Motor neuron (in vitro differentiated cells): ENCODE results near the gene ELL3. TPM values are rescaled to one million over a fixed set of nuclear protein-coding genes. Genes with fewer than 3 reads are reported as not detected.
"Not testable (repeated sequence)": the region's sequence is repeated elsewhere in the genome, so short reads cannot be mapped to it uniquely, and the experiment has no call there.

Source experiments
- ATAC-seq, 8 experiments: fragments of 200-7000 bp; cut with Tn5 transposase; replicated peaks in 6 of 8; 2 replicates each; pipeline ENCODE4 v1.8.0; 2021; ENCODE audit warnings: mild to moderate bottlenecking in 8 of 8, moderate library complexity in 8 of 8
- H3K27ac ChIP-seq, 2 donors: fragments of 250-450 bp; sonication (Bioruptor Pico); 2 replicates each; pipeline ENCODE4 v1.9.0; 2021; ENCODE audit warnings: antibody characterized with exemption in 2 of 2, mild to moderate bottlenecking in 2 of 2, moderate library complexity in 1 of 2
- H3K4me1 ChIP-seq, 2 donors: fragments of 250-450 bp; sonication (Bioruptor Pico); replicated peaks in 1 of 2; 2 replicates each; pipeline ENCODE4 v1.6.1; 2021; ENCODE audit warnings: antibody characterized with exemption in 2 of 2, mild to moderate bottlenecking in 2 of 2, moderate library complexity in 1 of 2
- H3K4me3 ChIP-seq, 5 donors: fragments of 250-450 bp; sonication (Bioruptor Pico); 2 replicates each; pipeline ENCODE4 v1.9.0; 2021; ENCODE audit warnings: antibody characterized with exemption in 5 of 5, mild to moderate bottlenecking in 5 of 5, moderate library complexity in 4 of 5
- WGBS, 10 experiments: fragments of 450-650 bp; shearing (Covaris generic); methylation state at CpG; one replicate each; pipeline ENCODE4 v1.0.0; 2022; 5-methylcytosine and 5-hydroxymethylcytosine counted together
- in situ Hi-C, 9 experiments: fragments of 400-800 bp; cut with MboI; loops; one replicate each; pipeline ENCODE4 v1.15.0; 2021; ENCODE audit warnings: low sequenced_read_pairs in 9 of 9, low pct_unique_long_range_greater_than_20kb in 2 of 9; ENCODE audit not compliant: unreplicated experiment in 9 of 9
- total RNA-seq, 8 experiments: library from RNA; unstranded; fragments of 300-600 nt; gene quantifications; 2 replicates each; pipeline versions ENCODE4 v1.2.3 to v1.2.4, GENCODE V29; 2022

The ELL3 gene
- total RNA-seq, 8 experiments from 2014 or later, result 0.60 to 4.2 (median 1.6) TPM

DNA sequence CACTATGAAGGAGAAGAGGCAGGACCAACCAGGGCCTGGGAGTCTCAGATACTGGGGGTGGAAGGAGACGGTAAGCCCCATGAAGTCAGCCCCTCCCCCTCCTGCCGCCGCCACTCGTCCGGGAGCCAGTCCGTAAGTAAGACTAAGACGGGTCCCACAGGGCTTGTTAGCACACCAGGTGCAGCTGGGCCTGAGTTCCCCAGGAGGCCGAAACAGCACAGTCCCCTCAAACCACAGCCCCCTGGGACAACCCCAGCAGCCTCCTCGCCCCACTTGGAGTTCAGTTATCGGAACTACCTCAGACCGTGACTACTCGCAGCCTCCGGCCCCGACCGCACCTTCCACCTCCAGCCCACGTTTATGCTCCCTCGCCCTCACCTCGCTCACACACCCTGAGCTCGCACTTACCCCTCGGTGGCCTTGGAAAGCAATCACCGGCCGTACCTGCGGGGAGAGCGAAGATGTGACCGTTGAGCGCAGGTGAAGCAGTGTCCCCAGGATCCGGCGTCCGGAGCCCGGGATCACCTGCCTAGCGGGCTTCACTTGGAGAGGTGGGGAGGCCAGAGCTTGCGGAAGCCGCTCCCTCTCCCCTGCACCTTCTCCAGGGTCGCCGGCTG is 557 bp downstream of the ELL3 start:
- in situ Hi-C loops, result no loop called here
- Histone ChIP-seq H3K4me3 (peak overlapping the region in 3 of 5 donors; percentile 35 to 47 (median 40)), H3K4me1 (peaks cover 0 to 3% of the 10 kb centered on the region in 2 donors), H3K27ac (no peak overlapping the region)
- 28 to 82% (median 32%) methylated on average over 3 to 6 of the region's 35 CpGs; no CpG with 5 or more reads in 7 of the 10 experiments for WGBS, 10 experiments
- peak in 4 of 8 experiments; percentile 1 to 6 (median 2) for ATAC-seq

DNA sequence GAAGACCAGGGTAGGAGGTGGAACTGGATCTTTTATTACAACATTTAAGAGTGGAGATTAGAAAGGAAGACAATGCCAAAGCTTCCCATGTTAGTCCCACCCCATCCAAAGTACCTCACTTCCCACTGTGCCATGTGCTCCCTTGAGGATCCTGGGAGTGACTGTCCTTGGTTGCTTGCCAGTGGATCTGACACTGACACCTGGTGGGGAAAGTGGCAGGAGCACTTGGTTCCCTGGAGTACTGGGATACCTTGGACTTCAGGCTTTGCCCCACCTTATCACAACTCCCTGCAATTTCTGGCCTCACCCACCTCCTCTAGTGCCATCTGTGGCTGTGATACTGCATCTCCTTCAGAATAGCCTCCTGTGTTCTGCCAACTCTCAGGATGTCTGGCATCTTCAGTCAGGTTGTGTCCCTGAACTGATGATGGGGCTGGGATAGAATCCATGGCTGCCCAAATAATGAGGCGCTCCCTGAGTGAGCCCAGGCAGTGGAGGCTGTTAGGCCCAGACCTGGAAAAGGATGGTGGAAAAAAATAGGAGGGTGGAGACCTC is 1.3 kb downstream of the ELL3 start:
- Histone ChIP-seq H3K27ac (no peak overlapping the region), H3K4me3 (no peak overlapping the region), H3K4me1 (peaks cover 0 to 3% of the 10 kb centered on the region in 2 donors)
- 100% methylated on average over 1 of the region's 1 CpG; no CpG with 5 or more reads in 9 of the 10 experiments for WGBS, 10 experiments
- in situ Hi-C loops, result no loop called here
- ATAC-seq, result peak; percentile 1 to 49 (median 35)

DNA sequence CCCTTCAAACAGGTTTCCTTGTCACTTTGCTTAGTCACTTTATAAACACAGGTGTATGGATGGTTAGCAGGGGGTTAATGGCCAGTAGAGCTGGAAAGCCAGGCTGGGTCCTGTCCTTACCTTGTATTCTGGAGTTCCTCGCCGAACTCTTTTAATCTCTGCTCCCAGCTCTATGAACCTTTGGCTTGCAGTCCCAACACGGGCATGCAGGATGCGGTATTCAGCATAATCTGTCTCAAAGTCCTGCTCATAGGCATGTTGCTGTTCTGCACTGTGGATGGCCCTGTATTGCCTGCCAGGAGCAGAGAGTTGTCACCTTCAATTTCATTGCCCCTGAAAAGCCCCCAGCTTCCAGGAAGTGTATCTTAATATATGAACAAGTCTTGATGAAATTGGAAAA is 2.7 kb downstream of the ELL3 start:
- H3K27ac ChIP-seq, result no peak overlapping the region
- H3K4me3 ChIP-seq, result no peak overlapping the region
- in situ Hi-C loops, result no loop called here
- no peak for ATAC-seq
- WGBS, 10 experiments, result 47 to 100% (median 88%) methylated on average over 1 to 4 of the region's 4 CpGs; no CpG with 5 or more reads in 6 of the 10 experiments
- H3K4me1 ChIP-seq, result peaks cover 0 to 3% of the 10 kb centered on the region in 2 donors

GRCh38 chr15:43772624-43773023 is 4.1 kb downstream of the ELL3 start:
- H3K27ac ChIP-seq, result no peak overlapping the region
- in situ Hi-C loops, result no loop called here
- no peak for ATAC-seq
- no peak overlapping the region for H3K4me3 ChIP-seq
- H3K4me1 ChIP-seq, result peaks cover 0 to 3% of the 10 kb centered on the region in 2 donors

GRCh38 chr15:43771816-43772215 is 5.0 kb downstream of the ELL3 start:
- 17 to 100% (median 83%) methylated on average over 1 to 2 of the region's 2 CpGs for WGBS, 10 experiments
- peak in 3 of 8 experiments; percentile 32 to 73 (median 52) for ATAC-seq
- no peaks in the 10 kb centered on the region for H3K4me1 ChIP-seq
- no peak overlapping the region for H3K4me3 ChIP-seq
- in situ Hi-C loops, result no loop called here
- no peak overlapping the region for H3K27ac ChIP-seq

DNA sequence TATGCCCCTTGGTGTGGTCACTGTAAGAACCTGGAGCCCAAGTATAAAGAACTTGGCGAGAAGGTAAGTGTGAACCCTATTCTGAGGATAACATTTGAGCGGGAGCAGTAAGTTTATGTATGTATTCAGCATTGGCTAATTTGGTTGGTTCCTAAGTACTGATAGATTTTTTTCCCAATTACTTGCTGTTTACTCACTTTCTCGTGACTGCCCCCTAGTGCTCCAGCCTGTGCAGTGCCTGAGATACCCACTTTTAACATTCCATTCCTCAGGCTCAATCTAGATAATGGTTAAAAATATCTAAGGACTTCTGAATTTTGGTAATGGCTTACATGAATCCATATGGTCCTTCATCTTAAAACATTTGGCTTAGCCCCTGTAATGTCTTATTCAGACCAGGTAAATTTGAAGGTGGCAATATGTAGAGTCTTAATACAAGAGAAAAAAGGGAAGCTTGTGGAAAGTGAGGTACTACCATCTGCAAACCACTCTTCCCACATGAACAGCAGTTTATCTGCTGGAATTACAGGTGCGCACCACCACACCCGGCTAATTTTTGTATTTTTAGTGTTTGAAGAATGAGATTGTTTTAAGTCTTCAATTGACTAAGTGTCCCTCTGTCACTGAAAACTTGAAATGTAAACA is 7.1 kb downstream of the ELL3 start:
- ATAC-seq, result peak in 4 of 8 experiments; percentile 27 to 63 (median 42)
- WGBS, 10 experiments, result 50 to 93% (median 69%) methylated on average over 2 to 5 of the region's 5 CpGs
- in situ Hi-C loops, result no loop called here

GRCh38 chr15:43763819-43764446 is 12.8 kb downstream of the ELL3 start:
- ATAC-seq, result no peak
- Histone ChIP-seq H3K4me3 (no peak overlapping the region), H3K27ac (no peak overlapping the region), H3K4me1 (no peaks in the 10 kb centered on the region)
- WGBS, 10 experiments, result 10 to 95% (median 68%) methylated on average over 1 to 2 of the region's 2 CpGs; no CpG with 5 or more reads in 2 of the 10 experiments
- in situ Hi-C loops, result no loop called here

More for the DNA sequence above, 7.1 kb downstream of the ELL3 start:
- no peaks in the 10 kb centered on the region for H3K4me1 ChIP-seq
- no peak overlapping the region for H3K4me3 ChIP-seq
- H3K27ac ChIP-seq, result no peak overlapping the region

DNA sequence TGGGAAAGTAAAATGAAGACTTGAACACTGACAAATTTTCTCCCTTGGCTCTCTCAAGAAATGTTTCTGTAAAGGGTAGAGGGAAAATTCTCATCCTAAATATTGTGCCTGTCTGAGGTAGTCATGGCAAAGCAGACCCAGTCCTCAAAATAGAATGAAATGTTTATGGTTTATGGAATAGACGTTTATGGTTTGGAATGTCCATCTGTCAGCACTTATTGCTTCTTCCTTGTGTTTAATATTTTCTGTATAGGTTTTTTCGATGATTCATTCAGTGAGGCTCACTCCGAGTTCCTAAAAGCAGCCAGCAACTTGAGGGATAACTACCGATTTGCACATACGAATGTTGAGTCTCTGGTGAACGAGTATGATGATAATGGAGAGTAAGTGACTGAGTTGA is 13.9 kb downstream of the ELL3 start:
- Histone ChIP-seq H3K4me1 (no peaks in the 10 kb centered on the region), H3K4me3 (no peak overlapping the region), H3K27ac (no peak overlapping the region)
- 17 to 100% (median 85%) methylated on average over 1 to 6 of the region's 6 CpGs; no CpG with 5 or more reads in 4 of the 10 experiments for WGBS, 10 experiments
- no peak for ATAC-seq
- in situ Hi-C loops, result no loop called here

GRCh38 chr15:43751885-43752284 is 24.9 kb downstream of the ELL3 start:
- no peak for ATAC-seq
- 27 to 92% (median 61%) methylated on average over 2 to 6 of the region's 6 CpGs for WGBS, 10 experiments
- in situ Hi-C loops, result no loop called here
- H3K4me3 ChIP-seq, result no peak overlapping the region
- no peak overlapping the region for H3K27ac ChIP-seq
- H3K4me1 ChIP-seq, result peaks cover 16 to 20% of the 10 kb centered on the region in 2 donors

DNA sequence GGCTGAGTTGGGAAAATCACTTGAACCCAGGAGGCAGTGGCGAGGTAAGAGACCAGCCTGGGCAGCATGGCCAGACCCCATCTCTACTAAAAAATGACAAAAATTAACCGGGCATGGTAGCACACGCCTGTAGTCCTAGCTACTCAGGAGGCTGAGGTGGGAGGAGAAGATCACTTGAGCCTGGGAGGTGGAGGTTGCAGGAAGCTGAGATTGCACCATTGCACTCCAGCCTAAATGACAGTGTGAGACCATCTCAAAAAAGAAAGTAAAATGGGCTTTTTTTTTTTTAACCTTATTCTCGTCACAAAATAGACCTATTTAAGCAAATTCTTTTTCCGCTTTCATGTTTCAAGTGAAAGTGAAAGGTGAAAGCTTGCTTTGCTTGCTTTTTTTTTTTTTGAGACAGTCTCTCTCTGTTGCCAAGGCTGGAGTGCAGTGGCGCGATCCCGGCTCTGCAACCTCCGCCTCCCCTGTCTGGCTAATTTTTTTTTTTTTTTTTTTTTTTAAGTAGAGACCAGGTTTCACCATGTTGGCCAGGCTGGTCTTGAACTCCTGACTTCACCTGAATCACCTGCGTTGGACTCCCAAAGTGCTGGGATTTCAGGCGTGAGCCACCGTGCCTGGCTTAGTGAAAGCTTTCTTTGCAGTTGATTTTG is 26.9 kb downstream of the ELL3 start:
- 39 to 100% (median 94%) methylated on average over 5 to 11 of the region's 12 CpGs for WGBS, 10 experiments
- in situ Hi-C loops, result no loop called here
- Histone ChIP-seq H3K4me3 (no peak overlapping the region), H3K27ac (no peak overlapping the region), H3K4me1 (peaks cover 19 to 27% of the 10 kb centered on the region in 2 donors)
- no peak for ATAC-seq

DNA sequence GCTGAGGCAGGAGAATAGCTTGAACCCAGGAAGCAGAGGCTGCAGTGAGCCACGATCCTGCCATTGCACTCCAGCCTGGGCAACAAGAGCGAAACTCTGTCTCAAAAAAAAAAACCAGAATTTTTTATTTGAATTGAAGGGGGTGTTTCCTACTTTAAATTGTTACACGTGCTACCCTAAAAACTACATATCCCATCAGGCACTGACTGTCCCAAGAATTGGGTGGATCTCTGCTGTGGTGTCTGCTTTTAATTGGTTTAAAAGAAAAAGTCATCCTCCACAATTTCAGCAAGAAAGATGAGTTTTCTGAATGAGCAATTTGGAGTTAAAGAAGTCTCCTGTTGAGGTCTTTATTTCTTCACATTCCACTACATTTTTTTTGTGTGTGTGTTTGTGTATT is 28.4 kb downstream of the ELL3 start:
- Histone ChIP-seq H3K27ac (no peak overlapping the region), H3K4me1 (peaks cover 19 to 27% of the 10 kb centered on the region in 2 donors), H3K4me3 (no peak overlapping the region)
- WGBS, 10 experiments, result 0 to 100% (median 70%) methylated on average over 1 to 3 of the region's 3 CpGs; no CpG with 5 or more reads in 3 of the 10 experiments
- in situ Hi-C loops, result no loop called here
- ATAC-seq, result no peak

DNA sequence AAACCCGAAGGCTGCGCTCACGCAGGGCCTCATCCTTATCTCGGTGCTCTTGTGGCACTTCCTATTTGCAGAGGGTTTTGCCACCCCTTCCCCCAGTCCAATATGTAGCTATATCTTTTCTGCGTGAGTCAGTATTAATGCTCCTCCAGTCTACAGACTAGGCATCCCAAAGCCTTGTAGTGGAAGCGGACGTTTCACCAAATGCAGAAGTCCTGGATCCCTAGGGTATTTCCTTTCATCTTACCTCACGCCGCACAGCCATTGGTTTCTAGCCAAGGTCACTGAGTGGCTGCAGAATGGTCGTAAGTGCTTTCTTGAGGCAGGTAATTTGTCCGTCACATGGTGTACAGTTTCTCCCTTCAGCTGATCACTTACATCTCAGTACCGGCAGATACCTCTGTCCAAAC is 29.9 kb downstream of the ELL3 start:
- peak in 3 of 8 experiments; percentile 3 to 15 (median 11) for ATAC-seq
- H3K4me1 ChIP-seq, result peaks cover 17 to 27% of the 10 kb centered on the region in 2 donors
- H3K27ac ChIP-seq, result peak overlapping the region; percentile 87 to 93

More for the DNA sequence above, 29.9 kb downstream of the ELL3 start:
- peak overlapping the region; percentile 72 to 92 (median 76) for H3K4me3 ChIP-seq
- in situ Hi-C loops, result not testable (repeated sequence)
- 0 to 17% (median 1%) methylated on average over 1 to 6 of the region's 12 CpGs; no CpG with 5 or more reads in 4 of the 10 experiments for WGBS, 10 experiments
